ENCODE data around the gene PRKCD. TPM values are rescaled to one million over a fixed set of nuclear protein-coding genes. Genes with fewer than 3 reads are reported as not detected.

PRKCD gene
- total RNA-seq, 1 donor from 2014 or later = 17.1 TPM

DNA sequence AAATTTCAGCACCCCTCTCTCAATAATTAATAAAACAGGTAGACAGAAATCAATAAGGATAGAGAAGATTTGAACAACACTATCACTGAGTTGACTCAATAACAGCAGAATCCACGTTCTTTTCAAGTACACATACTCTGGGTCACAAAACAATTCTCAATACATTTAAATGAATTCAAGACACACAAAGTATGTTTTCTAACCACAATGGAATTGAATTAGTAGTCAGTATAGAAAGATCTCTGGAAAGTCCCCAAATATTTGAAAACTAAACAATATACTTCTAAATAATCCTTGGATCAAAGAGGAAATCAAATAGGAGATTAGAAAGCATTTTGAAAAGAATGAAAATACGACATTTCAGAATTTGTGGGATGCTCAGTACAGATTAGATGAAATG, 54.8 kb downstream of the PRKCD start:
- no peaks in the 10 kb centered on the region for H3K9me3 Mint-ChIP-seq (ENCODE audit: low read depth)

DNA sequence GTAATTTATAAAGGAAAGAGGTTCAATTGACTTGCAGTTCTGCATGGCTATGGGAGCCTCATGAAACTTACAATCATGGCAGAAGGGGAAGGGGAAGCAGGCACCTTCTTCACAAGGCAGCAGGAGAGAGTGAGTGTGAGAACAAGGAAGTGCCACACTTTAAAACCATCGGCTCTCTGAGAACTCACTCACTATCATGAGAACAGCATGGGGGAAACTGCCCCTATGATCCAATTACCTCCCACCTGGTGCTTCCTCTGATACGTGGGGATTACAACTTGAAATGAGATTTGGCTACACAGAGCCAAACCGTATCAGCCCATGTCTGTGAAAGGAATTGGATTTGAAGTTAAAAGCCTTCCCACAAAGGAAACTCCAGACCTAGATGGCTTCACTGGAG, 55.7 kb downstream of the PRKCD start:
- Mint-ChIP-seq H3K27ac (ENCODE audit: unreplicated experiment) (no peak overlapping the region), H3K36me3 (ENCODE audit: low read depth) (no peaks in the 10 kb centered on the region), H3K27me3 (ENCODE audit: low read depth) (no peaks in the 10 kb centered on the region), H3K9me3 (ENCODE audit: low read depth) (no peaks in the 10 kb centered on the region), H3K4me1 (ENCODE audit: low read depth) (no peaks in the 10 kb centered on the region), H3K4me3 (ENCODE audit: unreplicated experiment) (no peak overlapping the region)
- no peak for DNase-seq (ENCODE audit: low spot score)
- TF ChIP-seq CTCF (IDR thresholded peaks at IDR 0.05) = no peak

More for the DNA sequence above, 54.8 kb downstream of the PRKCD start:
- Mint-ChIP-seq H3K36me3 (ENCODE audit: low read depth) (no peaks in the 10 kb centered on the region), H3K27ac (ENCODE audit: unreplicated experiment) (no peak overlapping the region), H3K4me3 (ENCODE audit: unreplicated experiment) (no peak overlapping the region), H3K27me3 (ENCODE audit: low read depth) (no peaks in the 10 kb centered on the region), H3K4me1 (ENCODE audit: low read depth) (no peaks in the 10 kb centered on the region)
- no peak for TF ChIP-seq CTCF (IDR thresholded peaks at IDR 0.05)
- no peak for DNase-seq (ENCODE audit: low spot score)

GRCh38 chr3:53217175-53217574, 56.2 kb downstream of the PRKCD start:
- no peak for DNase-seq (ENCODE audit: low spot score)
- no peaks in the 10 kb centered on the region for H3K36me3 Mint-ChIP-seq (ENCODE audit: low read depth)
- H3K4me1 Mint-ChIP-seq (ENCODE audit: low read depth) = no peaks in the 10 kb centered on the region
- H3K27ac Mint-ChIP-seq (ENCODE audit: unreplicated experiment) = no peak overlapping the region
- no peaks in the 10 kb centered on the region for H3K27me3 Mint-ChIP-seq (ENCODE audit: low read depth)
- H3K9me3 Mint-ChIP-seq (ENCODE audit: low read depth) = no peaks in the 10 kb centered on the region
- no peak overlapping the region for H3K4me3 Mint-ChIP-seq (ENCODE audit: unreplicated experiment)
- no peak for TF ChIP-seq CTCF (IDR thresholded peaks at IDR 0.05)

GRCh38 chr3:53218131-53218530, 57.1 kb downstream of the PRKCD start:
- Mint-ChIP-seq H3K27ac (ENCODE audit: unreplicated experiment) (no peak overlapping the region), H3K27me3 (ENCODE audit: low read depth) (no peaks in the 10 kb centered on the region), H3K36me3 (ENCODE audit: low read depth) (peaks cover 2% of the 10 kb centered on the region), H3K4me3 (ENCODE audit: unreplicated experiment) (no peak overlapping the region), H3K4me1 (ENCODE audit: low read depth) (no peaks in the 10 kb centered on the region), H3K9me3 (ENCODE audit: low read depth) (no peaks in the 10 kb centered on the region)
- TF ChIP-seq CTCF (IDR thresholded peaks at IDR 0.05) = no peak
- DNase-seq (ENCODE audit: low spot score) = peak; percentile 46

DNA sequence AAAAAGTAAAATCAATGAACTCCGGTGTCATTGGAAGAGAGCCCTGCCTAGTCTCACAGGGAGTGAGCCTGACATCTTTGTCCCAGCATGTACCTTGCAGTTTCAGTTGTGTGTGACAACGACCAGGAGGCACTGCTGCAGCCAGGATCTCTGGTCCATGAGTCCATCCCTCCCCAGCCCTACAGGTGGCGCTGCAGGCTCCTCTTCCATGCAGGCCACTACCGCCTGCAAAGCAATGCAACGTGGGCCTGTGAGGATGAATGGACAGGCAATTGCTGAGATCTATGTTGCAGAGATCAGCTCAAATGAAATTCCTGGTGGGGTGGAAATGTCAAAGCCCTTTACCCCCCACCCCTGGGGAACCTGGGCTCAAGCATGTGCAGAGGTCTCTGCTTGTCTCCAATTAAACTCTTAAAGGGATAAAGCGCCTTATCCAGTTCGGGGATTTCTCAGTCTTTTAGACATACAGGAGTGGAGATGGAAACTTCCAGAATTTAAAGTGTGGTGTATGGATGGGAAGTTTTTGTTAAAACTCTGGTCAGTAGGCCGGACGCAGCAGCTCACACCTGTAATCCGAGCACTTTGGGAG, 59.0 kb downstream of the PRKCD start:
- peak overlapping the region; percentile 49 for H3K27ac Mint-ChIP-seq (ENCODE audit: unreplicated experiment)
- no peak overlapping the region for H3K4me3 Mint-ChIP-seq (ENCODE audit: unreplicated experiment)
- TF ChIP-seq CTCF (IDR thresholded peaks at IDR 0.05) = peak; percentile 96
- DNase-seq (ENCODE audit: low spot score) = peak; percentile 84
- peaks cover 9% of the 10 kb centered on the region for H3K36me3 Mint-ChIP-seq (ENCODE audit: low read depth)
- no peaks in the 10 kb centered on the region for H3K27me3 Mint-ChIP-seq (ENCODE audit: low read depth)
- H3K9me3 Mint-ChIP-seq (ENCODE audit: low read depth) = no peaks in the 10 kb centered on the region
- no peaks in the 10 kb centered on the region for H3K4me1 Mint-ChIP-seq (ENCODE audit: low read depth)

Data from chondrocyte (in vitro differentiated cells).